CD4-positive, alpha-beta T cell (primary cell): ENCODE results near the gene SNAPIN. TPM values are rescaled to one million over a fixed set of nuclear protein-coding genes. Genes with fewer than 3 reads are reported as not detected.

ENCODE experiments used
- ATAC-seq: fragments of 200-7000 bp; cut with Tn5 transposase; one replicate; pipeline ENCODE4 v1.10.0; 2022; ENCODE audit warnings: mild to moderate bottlenecking; ENCODE audit not compliant: poor library complexity
- CTCF ChIA-PET: fragments of 350-600 bp; sonication (Branson Sonifier 250); formaldehyde crosslinking; loops from one replicate; lab custom pipeline; 2021; ENCODE audit warnings: antibody characterized with exemption, inconsistent platforms; lab: Charles Lee
- POLR2A ChIA-PET: fragments of 350-600 bp; sonication (Branson Sonifier 250); formaldehyde crosslinking; loops from one replicate; lab custom pipeline; 2021; ENCODE audit warnings: antibody characterized with exemption, inconsistent platforms; lab: Charles Lee
- DNase-seq, 14 experiments: peaks; one replicate each; pipeline ENCODE4 v3.0.0-alpha.2; 2013 to 2020; ENCODE audit warnings: mixed read lengths in 2 of 14
- H3K27ac ChIP-seq, 2 donors: one replicate each; pipeline versions ENCODE4 v1.5.1 to v1.7.0; 2013; ENCODE audit warnings: low read length in 2 of 2, low read depth in 1 of 2, mild to moderate bottlenecking in 1 of 2
- H3K27me3 ChIP-seq, 2 experiments: 1 replicate in 1 of 2; 2 replicates in 1 of 2; pipeline versions ENCODE4 v1.6.1 to v1.7.0; 2013; ENCODE audit warnings: low read length in 2 of 2, control low read depth in 1 of 2, mild to moderate bottlenecking in 1 of 2, moderate library complexity in 1 of 2; ENCODE audit not compliant: insufficient read depth in 2 of 2, control insufficient read depth in 1 of 2
- H3K36me3 ChIP-seq: one replicate; pipeline ENCODE4 v1.6.1; 2013; ENCODE audit warnings: low read length, control low read depth; ENCODE audit not compliant: insufficient read depth
- H3K4me1 ChIP-seq: one replicate; pipeline ENCODE4 v1.6.1; 2013; ENCODE audit warnings: low read length, control low read depth; ENCODE audit not compliant: insufficient read depth
- H3K4me3 ChIP-seq: one replicate; pipeline ENCODE4 v1.5.1; 2013; ENCODE audit warnings: mild to moderate bottlenecking, low read length, moderate library complexity
- H3K9me3 ChIP-seq, 2 experiments: 1 replicate in 1 of 2; 2 replicates in 1 of 2; pipeline versions ENCODE4 v1.6.1 to v1.7.0; 2013; ENCODE audit warnings: low read length in 2 of 2, mild to moderate bottlenecking in 2 of 2, control low read depth in 1 of 2, moderate library complexity in 1 of 2; ENCODE audit not compliant: control insufficient read depth in 1 of 2, insufficient read depth in 1 of 2
- H3K27ac Mint-ChIP-seq: one replicate; pipeline ENCODE4 v1.8.0; 2020; ENCODE audit warnings: mixed read lengths
- H3K27me3 Mint-ChIP-seq: one replicate; pipeline ENCODE4 v1.8.0; 2021; ENCODE audit warnings: mixed read lengths
- H3K36me3 Mint-ChIP-seq: one replicate; pipeline ENCODE4 v1.8.0; 2021; ENCODE audit warnings: low read depth, mixed read lengths
- H3K4me1 Mint-ChIP-seq: one replicate; pipeline ENCODE4 v1.8.0; 2021; ENCODE audit warnings: low read depth, mixed read lengths
- H3K4me3 Mint-ChIP-seq: one replicate; pipeline ENCODE4 v1.8.0; 2020; ENCODE audit warnings: mild to moderate bottlenecking, mixed read lengths
- H3K9me3 Mint-ChIP-seq: one replicate; pipeline ENCODE4 v1.8.0; 2020; ENCODE audit warnings: mixed read lengths
- intact Hi-C, 2 experiments: fragments of 100-400 bp; cut with DNase I in 1 of 2; cut with micrococcal nuclease in 1 of 2; formaldehyde crosslinking; loops; one replicate each; pipeline versions ENCODE4 v1.15.1 to v1.9.0; 2023 to 2025; cut with DNase I, micrococcal nuclease
- polyA plus RNA-seq, 2 donors: library from polyadenylated mRNA; unstranded; fragments of 120-200 nt; gene quantifications; one replicate each; pipeline ENCODE4 v1.2.1, GENCODE V29; 2013
- total RNA-seq, 174 experiments: library from RNA in 2 of 174; stranded (reverse) in 2 of 174; gene quantifications; one replicate each; pipeline ENCODE4 v1.2.3 and lab custom pipeline; 2021 to 2026
- TF ChIP-seq, protein P1 (sequence below): fragments of 200-600 bp; IDR thresholded peaks from one replicate; pipeline ENCODE4 v1.8.0; 2022; ENCODE audit warnings: antibody characterized with exemption, mild to moderate bottlenecking

Gene SNAPIN
- total RNA-seq: 1 to 10 TPM; 7.2 to 7.3 TPM
- polyA plus RNA-seq (2013, experiment 1 of 2): 32.2 TPM
- 28.9 TPM for polyA plus RNA-seq (2013, experiment 2 of 2)
- 8.0 to 30.1 (median 18.1) reads per million in 172 experiments for total RNA-seq (lab: John Stamatoyannopoulos, UW)

DNA sequence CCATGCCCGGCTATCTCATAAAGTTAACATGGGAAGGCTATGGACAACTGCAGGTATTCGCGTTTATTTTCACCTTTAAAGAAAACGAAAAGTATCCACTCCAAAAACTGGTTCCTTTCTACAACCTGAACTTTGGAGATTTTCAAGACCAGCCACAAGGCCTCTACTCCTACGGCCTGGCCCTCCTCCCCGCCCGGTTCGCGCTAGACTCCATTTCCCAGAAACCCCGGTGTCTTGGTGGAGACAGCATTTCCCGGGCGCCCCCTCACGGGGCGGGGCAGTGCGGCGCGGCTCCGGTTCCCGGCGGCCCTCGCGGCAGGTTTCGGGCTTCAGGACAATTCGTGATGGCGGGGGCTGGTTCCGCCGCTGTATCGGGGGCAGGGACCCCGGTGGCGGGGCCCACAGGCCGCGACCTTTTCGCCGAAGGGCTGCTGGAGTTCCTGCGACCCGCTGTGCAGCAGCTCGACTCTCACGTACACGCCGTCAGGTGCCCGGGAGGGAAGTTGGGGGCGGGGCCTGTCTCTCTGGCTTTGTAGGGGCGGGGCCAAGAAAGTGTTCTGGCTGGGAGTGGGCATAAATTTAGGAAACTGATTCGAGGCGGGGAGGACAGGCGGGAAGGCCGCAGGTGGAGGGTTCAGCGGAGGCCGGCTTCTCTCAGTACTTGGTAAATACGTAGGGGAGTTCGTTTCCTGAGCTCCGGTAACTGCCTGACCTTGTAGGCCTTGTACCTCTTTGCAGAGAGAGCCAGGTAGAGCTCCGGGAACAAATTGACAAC, at the start of gene SNAPIN:
SNAPIN (plus strand) TSS at position 304 of the 775 bp plus-strand sequence; CDS start at position 345, 41 bp downstream.
- intact Hi-C loops: loop anchor here (1.0 to 5.0 kb wide), 4 partner anchors 11 to 69 kb away; partner anchors contain the start of genes CHTOP (in 2 of the 2) and INTS3 (in 1 of the 2)
- TF ChIP-seq, protein P1, sequence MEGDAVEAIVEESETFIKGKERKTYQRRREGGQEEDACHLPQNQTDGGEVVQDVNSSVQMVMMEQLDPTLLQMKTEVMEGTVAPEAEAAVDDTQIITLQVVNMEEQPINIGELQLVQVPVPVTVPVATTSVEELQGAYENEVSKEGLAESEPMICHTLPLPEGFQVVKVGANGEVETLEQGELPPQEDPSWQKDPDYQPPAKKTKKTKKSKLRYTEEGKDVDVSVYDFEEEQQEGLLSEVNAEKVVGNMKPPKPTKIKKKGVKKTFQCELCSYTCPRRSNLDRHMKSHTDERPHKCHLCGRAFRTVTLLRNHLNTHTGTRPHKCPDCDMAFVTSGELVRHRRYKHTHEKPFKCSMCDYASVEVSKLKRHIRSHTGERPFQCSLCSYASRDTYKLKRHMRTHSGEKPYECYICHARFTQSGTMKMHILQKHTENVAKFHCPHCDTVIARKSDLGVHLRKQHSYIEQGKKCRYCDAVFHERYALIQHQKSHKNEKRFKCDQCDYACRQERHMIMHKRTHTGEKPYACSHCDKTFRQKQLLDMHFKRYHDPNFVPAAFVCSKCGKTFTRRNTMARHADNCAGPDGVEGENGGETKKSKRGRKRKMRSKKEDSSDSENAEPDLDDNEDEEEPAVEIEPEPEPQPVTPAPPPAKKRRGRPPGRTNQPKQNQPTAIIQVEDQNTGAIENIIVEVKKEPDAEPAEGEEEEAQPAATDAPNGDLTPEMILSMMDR: no peak
- ChIA-PET POLR2A (interaction anchor here (0.9 to 5.0 kb wide), 11 partner anchors 9 to 333 kb away, joined by 3 to 61 read pairs (median 5); partner anchors contain the start of genes CHTOP, ILF2, JTB and RPS27), CTCF (interaction anchor here (0.7 to 1.7 kb wide), 2 partner anchors 13 to 123 kb away, joined by 3 read pairs; partner anchors contain the start of genes ILF2 and S100A6)
- Histone ChIP-seq H3K36me3 (peaks cover 31% of the 10 kb centered on the region), H3K4me1 (peaks cover 22% of the 10 kb centered on the region), H3K27ac (peak within 1 kb of the TSS; percentile 76 to 84), H3K4me3 (peak within 1 kb of the TSS; percentile 79), H3K27me3 (no peaks in the 10 kb centered on the region), H3K9me3 (no peaks in the 10 kb centered on the region)
- H3K9me3 Mint-ChIP-seq: no peaks in the 10 kb centered on the region
- H3K27ac Mint-ChIP-seq: peak within 1 kb of the TSS; percentile 94
- ATAC-seq (peak; percentile 96), DNase-seq (peak; percentile 78 to 93 (median 87))
- H3K36me3 Mint-ChIP-seq: peaks cover 40% of the 10 kb centered on the region
- H3K27me3 Mint-ChIP-seq: no peaks in the 10 kb centered on the region
- peaks cover 16% of the 10 kb centered on the region for H3K4me1 Mint-ChIP-seq
- H3K4me3 Mint-ChIP-seq: peak within 1 kb of the TSS; percentile 97

GRCh38 chr1:153608742-153609584, 49.5 kb upstream of the SNAPIN start:
- H3K4me1 Mint-ChIP-seq: no peaks in the 10 kb centered on the region
- H3K27ac ChIP-seq: no peak overlapping the region
- no peaks in the 10 kb centered on the region for H3K4me1 ChIP-seq
- no peaks in the 10 kb centered on the region for H3K27me3 ChIP-seq
- H3K4me3 Mint-ChIP-seq: no peak overlapping the region
- H3K9me3 Mint-ChIP-seq: no peaks in the 10 kb centered on the region
- H3K36me3 ChIP-seq: no peaks in the 10 kb centered on the region
- TF ChIP-seq, protein P1: no peak
- no peak for DNase-seq
- no peaks in the 10 kb centered on the region for H3K27me3 Mint-ChIP-seq
- ATAC-seq: no peak
- intact Hi-C loops: no loop called here
- H3K36me3 Mint-ChIP-seq: no peaks in the 10 kb centered on the region
- H3K9me3 ChIP-seq: no peaks in the 10 kb centered on the region
- no peak overlapping the region for H3K4me3 ChIP-seq
- CTCF ChIA-PET: no interaction called here
- no peak overlapping the region for H3K27ac Mint-ChIP-seq
- POLR2A ChIA-PET: no interaction called here

DNA sequence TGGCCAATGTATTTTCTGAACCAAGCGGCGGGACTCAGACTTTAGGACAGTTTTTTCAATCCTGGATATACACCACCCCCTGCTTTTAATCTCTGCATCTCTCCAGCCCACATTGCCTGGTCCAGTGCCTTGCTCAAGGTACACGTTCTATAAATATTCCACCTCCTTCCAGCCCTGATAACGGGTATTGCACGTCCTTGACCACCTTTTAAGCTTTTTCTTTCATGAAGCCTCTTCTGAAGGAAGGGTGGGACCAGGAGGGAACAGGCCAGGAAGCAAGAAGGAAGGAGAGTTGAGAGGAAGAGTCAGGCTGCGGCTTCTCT, 49.0 kb upstream of the SNAPIN start:
- DNase-seq (no peak), ATAC-seq (no peak)
- POLR2A ChIA-PET: no interaction called here
- no peaks in the 10 kb centered on the region for H3K36me3 Mint-ChIP-seq
- CTCF ChIA-PET: no interaction called here
- H3K9me3 ChIP-seq: no peaks in the 10 kb centered on the region
- no peaks in the 10 kb centered on the region for H3K36me3 ChIP-seq
- no peaks in the 10 kb centered on the region for H3K4me1 Mint-ChIP-seq
- no peaks in the 10 kb centered on the region for H3K9me3 Mint-ChIP-seq
- no peak overlapping the region for H3K27ac Mint-ChIP-seq
- H3K4me3 Mint-ChIP-seq: no peak overlapping the region
- no peaks in the 10 kb centered on the region for H3K4me1 ChIP-seq
- no peaks in the 10 kb centered on the region for H3K27me3 Mint-ChIP-seq
- intact Hi-C loops: no loop called here
- H3K27me3 ChIP-seq: no peaks in the 10 kb centered on the region
- H3K4me3 ChIP-seq: no peak overlapping the region
- TF ChIP-seq, protein P1: no peak
- no peak overlapping the region for H3K27ac ChIP-seq
